ENCODE data around the gene ADGRB2.
A peak's percentile ranks its signal among the peaks of the same experiment; 100 is the strongest.

ADGRB2 gene

DNA sequence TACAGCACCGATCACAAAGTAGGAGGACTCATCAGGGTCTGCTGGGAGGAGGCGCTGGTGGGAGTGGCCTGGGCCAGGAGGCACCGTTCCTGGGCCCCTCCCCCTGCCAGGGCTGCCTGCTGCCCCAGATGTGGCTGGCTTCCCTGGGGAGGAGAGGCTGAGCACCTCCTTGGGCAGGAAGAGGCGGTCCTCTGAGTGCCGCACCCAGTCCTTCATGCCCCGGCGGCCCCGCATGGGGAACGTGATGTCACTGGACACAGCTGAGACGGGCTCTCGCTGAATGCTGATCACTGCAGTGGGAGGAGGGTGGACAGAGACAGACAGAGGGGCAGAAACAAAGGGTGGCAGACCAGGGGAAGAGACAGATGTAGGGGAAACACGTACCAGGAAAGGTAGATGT, 24.8 kb downstream of the ADGRB2 start:
- H2AFZ ChIP-seq (ENCODE audit: low read length): peak overlapping the region; percentile 61
- H3K9ac ChIP-seq (ENCODE audit: low read depth, low read length, poor library complexity): no peak overlapping the region
- H2BK12ac ChIP-seq (ENCODE audit: low read length): no peak overlapping the region
- H3K27me3 ChIP-seq (ENCODE audit: control insufficient read depth in 3 of 3, insufficient read depth in 3 of 3, low read depth in 1 of 3, low read length in 3 of 3): no peaks in the 10 kb centered on the region
- WGBS, 2 donors (ENCODE audit: extremely low coverage in 2 of 2, insufficient read length in 2 of 2, insufficient replicate concordance in 1 of 2): no CpG with 5 or more reads among the region's 12 CpGs
- peak overlapping the region in 1 of 2 donors; percentile 11 for H3K4me3 ChIP-seq (ENCODE audit: low read length in 2 of 2)
- no peak overlapping the region for H3K4me2 ChIP-seq (ENCODE audit: insufficient read depth, low read length, poor library complexity, severe bottlenecking)
- no peak overlapping the region for H2BK120ac ChIP-seq (ENCODE audit: low read depth, low read length)
- peaks cover 0 to 19% of the 10 kb centered on the region in 2 donors for H3K36me3 ChIP-seq (replicated peaks in 1 of 2; ENCODE audit: control insufficient read depth in 2 of 2, insufficient read depth in 2 of 2, low read length in 2 of 2)
- no peak overlapping the region for H3K27ac ChIP-seq (replicated peaks; ENCODE audit: low read length)
- no peak overlapping the region for H4K8ac ChIP-seq (ENCODE audit: low read depth, low read length)
- H3K14ac ChIP-seq (ENCODE audit: low read length): no peak overlapping the region
- no peak for DNase-seq (ENCODE audit: low spot score)
- no peak overlapping the region for H3K4ac ChIP-seq (ENCODE audit: low read length)
- no peak overlapping the region for H2BK15ac ChIP-seq (ENCODE audit: low read length)
- peaks cover 7% of the 10 kb centered on the region for H3K79me1 ChIP-seq (ENCODE audit: low read depth, low read length)
- no peak overlapping the region for H2BK5ac ChIP-seq (ENCODE audit: low read length)
- H2AK5ac ChIP-seq (ENCODE audit: low read depth, low read length): no peak overlapping the region
- peaks cover 0 to 2% of the 10 kb centered on the region in 2 donors for H3K4me1 ChIP-seq (ENCODE audit: control insufficient read depth in 2 of 2, insufficient read depth in 1 of 2, low read depth in 1 of 2, low read length in 2 of 2)
- no peaks in the 10 kb centered on the region for H3K9me3 ChIP-seq (replicated peaks in 1 of 2; ENCODE audit: control insufficient read depth in 2 of 2, insufficient read depth in 1 of 2, low read depth in 1 of 2, low read length in 2 of 2)
- H3K18ac ChIP-seq (ENCODE audit: low read length): no peak overlapping the region
- H3K23ac ChIP-seq (ENCODE audit: low read depth, low read length, poor library complexity): no peak overlapping the region
- H4K91ac ChIP-seq (ENCODE audit: low read depth, low read length, poor library complexity): no peak overlapping the region

DNA sequence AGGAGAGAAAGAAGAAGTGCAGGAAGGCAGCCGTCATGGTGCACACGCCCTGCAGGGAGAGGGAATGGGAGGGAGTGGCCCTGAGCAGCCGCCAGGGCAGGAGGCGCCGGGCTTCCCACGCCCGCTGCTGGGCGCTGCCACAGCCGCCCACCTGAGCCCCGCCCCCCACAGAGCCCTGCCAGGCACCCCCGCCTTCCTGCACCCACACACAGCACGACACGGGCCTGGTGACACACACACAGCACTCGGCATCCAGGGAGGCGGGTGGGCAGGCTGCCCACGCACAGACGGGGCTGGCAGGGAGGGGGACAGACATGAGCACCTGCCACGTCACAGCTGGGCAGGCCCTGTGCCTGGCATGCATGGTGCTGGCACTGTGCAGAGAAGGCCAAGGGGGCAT, 27.5 kb downstream of the ADGRB2 start:
- no peaks in the 10 kb centered on the region for H3K4me1 ChIP-seq (ENCODE audit: control insufficient read depth in 2 of 2, insufficient read depth in 1 of 2, low read depth in 1 of 2, low read length in 2 of 2)
- no peak overlapping the region for H2BK15ac ChIP-seq (ENCODE audit: low read length)
- no peak for DNase-seq (ENCODE audit: low spot score)
- H2AFZ ChIP-seq (ENCODE audit: low read length): no peak overlapping the region
- no peak overlapping the region for H2BK5ac ChIP-seq (ENCODE audit: low read length)
- no peaks in the 10 kb centered on the region for H3K9me3 ChIP-seq (replicated peaks in 1 of 2; ENCODE audit: control insufficient read depth in 2 of 2, insufficient read depth in 1 of 2, low read depth in 1 of 2, low read length in 2 of 2)
- no peaks in the 10 kb centered on the region for H3K27me3 ChIP-seq (ENCODE audit: control insufficient read depth in 3 of 3, insufficient read depth in 3 of 3, low read depth in 1 of 3, low read length in 3 of 3)
- H2BK12ac ChIP-seq (ENCODE audit: low read length): peak overlapping the region; percentile 58
- peak overlapping the region; percentile 94 for H3K14ac ChIP-seq (ENCODE audit: low read length)
- H3K4me3 ChIP-seq (ENCODE audit: low read length in 2 of 2): no peak overlapping the region
- no peak overlapping the region for H3K18ac ChIP-seq (ENCODE audit: low read length)
- no peak overlapping the region for H3K9ac ChIP-seq (ENCODE audit: low read depth, low read length, poor library complexity)
- H3K36me3 ChIP-seq (replicated peaks in 1 of 2; ENCODE audit: control insufficient read depth in 2 of 2, insufficient read depth in 2 of 2, low read length in 2 of 2): peaks cover 0 to 13% of the 10 kb centered on the region in 2 donors
- no peak overlapping the region for H2BK120ac ChIP-seq (ENCODE audit: low read depth, low read length)
- H4K91ac ChIP-seq (ENCODE audit: low read depth, low read length, poor library complexity): no peak overlapping the region
- H3K23ac ChIP-seq (ENCODE audit: low read depth, low read length, poor library complexity): no peak overlapping the region
- H3K79me1 ChIP-seq (ENCODE audit: low read depth, low read length): peaks cover 5% of the 10 kb centered on the region
- H3K4ac ChIP-seq (ENCODE audit: low read length): no peak overlapping the region
- WGBS, 2 donors (ENCODE audit: extremely low coverage in 2 of 2, insufficient read length in 2 of 2, insufficient replicate concordance in 1 of 2): no CpG with 5 or more reads among the region's 18 CpGs
- no peak overlapping the region for H2AK5ac ChIP-seq (ENCODE audit: low read depth, low read length)
- H3K27ac ChIP-seq (replicated peaks; ENCODE audit: low read length): no peak overlapping the region
- no peak overlapping the region for H3K4me2 ChIP-seq (ENCODE audit: insufficient read depth, low read length, poor library complexity, severe bottlenecking)
- no peak overlapping the region for H4K8ac ChIP-seq (ENCODE audit: low read depth, low read length)

DNA sequence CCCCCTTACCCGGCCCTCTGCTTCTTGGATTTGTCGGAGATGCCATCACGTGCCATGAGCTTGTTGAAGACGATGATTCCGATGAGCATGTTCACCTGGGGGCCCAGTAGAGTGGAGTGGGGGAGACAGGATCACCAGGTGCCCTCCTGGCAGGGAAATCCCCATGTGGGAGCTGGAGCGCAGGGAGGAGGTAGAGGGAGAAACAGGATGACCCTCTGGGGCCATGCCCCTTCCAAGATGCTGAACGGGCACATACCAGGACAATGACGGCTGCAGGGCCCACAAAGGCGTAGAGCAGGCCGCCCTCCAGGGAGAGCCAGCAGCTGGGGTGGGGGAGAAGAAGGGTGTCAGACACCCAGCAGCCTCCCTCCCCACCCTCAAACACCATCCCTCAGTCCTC, 28.6 kb downstream of the ADGRB2 start:
- no peak overlapping the region for H4K91ac ChIP-seq (ENCODE audit: low read depth, low read length, poor library complexity)
- no peak overlapping the region for H2AFZ ChIP-seq (ENCODE audit: low read length)
- peaks cover 2% of the 10 kb centered on the region for H3K79me1 ChIP-seq (ENCODE audit: low read depth, low read length)
- no peak for DNase-seq (ENCODE audit: low spot score)
- H2BK15ac ChIP-seq (ENCODE audit: low read length): no peak overlapping the region
- no peaks in the 10 kb centered on the region for H3K4me1 ChIP-seq (ENCODE audit: control insufficient read depth in 2 of 2, insufficient read depth in 1 of 2, low read depth in 1 of 2, low read length in 2 of 2)
- no peak overlapping the region for H2BK5ac ChIP-seq (ENCODE audit: low read length)
- H3K27me3 ChIP-seq (ENCODE audit: control insufficient read depth in 3 of 3, insufficient read depth in 3 of 3, low read depth in 1 of 3, low read length in 3 of 3): no peaks in the 10 kb centered on the region
- peak overlapping the region; percentile 43 for H3K23ac ChIP-seq (ENCODE audit: low read depth, low read length, poor library complexity)
- H3K27ac ChIP-seq (replicated peaks; ENCODE audit: low read length): no peak overlapping the region
- peak overlapping the region; percentile 45 for H2AK5ac ChIP-seq (ENCODE audit: low read depth, low read length)
- no peak overlapping the region for H3K4me2 ChIP-seq (ENCODE audit: insufficient read depth, low read length, poor library complexity, severe bottlenecking)
- no peak overlapping the region for H3K9ac ChIP-seq (ENCODE audit: low read depth, low read length, poor library complexity)
- no peak overlapping the region for H3K4me3 ChIP-seq (ENCODE audit: low read length in 2 of 2)
- no peak overlapping the region for H3K4ac ChIP-seq (ENCODE audit: low read length)
- H3K9me3 ChIP-seq (replicated peaks in 1 of 2; ENCODE audit: control insufficient read depth in 2 of 2, insufficient read depth in 1 of 2, low read depth in 1 of 2, low read length in 2 of 2): no peaks in the 10 kb centered on the region
- no peak overlapping the region for H4K8ac ChIP-seq (ENCODE audit: low read depth, low read length)
- no peak overlapping the region for H3K18ac ChIP-seq (ENCODE audit: low read length)
- WGBS, 2 donors (ENCODE audit: extremely low coverage in 2 of 2, insufficient read length in 2 of 2, insufficient replicate concordance in 1 of 2): no CpG with 5 or more reads among the region's 10 CpGs
- H2BK12ac ChIP-seq (ENCODE audit: low read length): no peak overlapping the region
- no peak overlapping the region for H2BK120ac ChIP-seq (ENCODE audit: low read depth, low read length)
- H3K36me3 ChIP-seq (replicated peaks in 1 of 2; ENCODE audit: control insufficient read depth in 2 of 2, insufficient read depth in 2 of 2, low read length in 2 of 2): peaks cover 0 to 14% of the 10 kb centered on the region in 2 donors
- no peak overlapping the region for H3K14ac ChIP-seq (ENCODE audit: low read length)

DNA sequence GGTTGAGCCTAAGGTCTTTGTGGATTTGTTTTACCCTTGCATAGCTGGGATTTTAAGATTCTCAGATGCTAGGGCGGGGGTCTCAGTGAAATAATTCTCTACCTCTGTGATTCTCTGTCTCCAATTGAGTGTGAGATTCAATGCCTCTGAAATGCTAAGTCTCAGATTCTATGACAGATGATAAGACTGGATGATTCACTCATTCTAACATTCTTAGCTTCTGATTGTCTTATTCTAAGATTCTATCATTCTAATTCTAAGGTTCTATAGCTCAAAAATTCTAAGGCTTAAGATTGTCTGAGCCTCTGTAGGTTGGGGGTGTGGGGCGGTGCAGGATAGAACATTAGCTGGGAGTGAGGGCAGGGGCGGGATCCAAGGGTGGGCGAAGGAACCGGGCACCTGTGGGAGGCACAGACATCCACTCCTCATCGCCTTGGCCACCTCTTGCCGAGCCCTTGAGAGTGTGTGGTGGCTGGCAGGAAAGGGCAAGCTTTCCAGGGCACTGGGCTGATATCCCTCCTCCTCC, 29.5 kb downstream of the ADGRB2 start:
- no peak overlapping the region for H4K91ac ChIP-seq (ENCODE audit: low read depth, low read length, poor library complexity)
- H2BK5ac ChIP-seq (ENCODE audit: low read length): no peak overlapping the region
- H3K4me2 ChIP-seq (ENCODE audit: insufficient read depth, low read length, poor library complexity, severe bottlenecking): no peak overlapping the region
- DNase-seq (ENCODE audit: low spot score): no peak
- no peaks in the 10 kb centered on the region for H3K4me1 ChIP-seq (ENCODE audit: control insufficient read depth in 2 of 2, insufficient read depth in 1 of 2, low read depth in 1 of 2, low read length in 2 of 2)
- H2AFZ ChIP-seq (ENCODE audit: low read length): no peak overlapping the region
- peaks cover 2% of the 10 kb centered on the region for H3K79me1 ChIP-seq (ENCODE audit: low read depth, low read length)
- no peak overlapping the region for H3K4ac ChIP-seq (ENCODE audit: low read length)
- no peak overlapping the region for H3K27ac ChIP-seq (replicated peaks; ENCODE audit: low read length)
- H3K9ac ChIP-seq (ENCODE audit: low read depth, low read length, poor library complexity): no peak overlapping the region
- no peaks in the 10 kb centered on the region for H3K27me3 ChIP-seq (ENCODE audit: control insufficient read depth in 3 of 3, insufficient read depth in 3 of 3, low read depth in 1 of 3, low read length in 3 of 3)
- no peaks in the 10 kb centered on the region for H3K9me3 ChIP-seq (replicated peaks in 1 of 2; ENCODE audit: control insufficient read depth in 2 of 2, insufficient read depth in 1 of 2, low read depth in 1 of 2, low read length in 2 of 2)
- no peak overlapping the region for H2BK15ac ChIP-seq (ENCODE audit: low read length)
- H3K36me3 ChIP-seq (replicated peaks in 1 of 2; ENCODE audit: control insufficient read depth in 2 of 2, insufficient read depth in 2 of 2, low read length in 2 of 2): peaks cover 0 to 20% of the 10 kb centered on the region in 2 donors
- no CpG with 5 or more reads among the region's 7 CpGs for WGBS, 2 donors (ENCODE audit: extremely low coverage in 2 of 2, insufficient read length in 2 of 2, insufficient replicate concordance in 1 of 2)
- no peak overlapping the region for H3K14ac ChIP-seq (ENCODE audit: low read length)
- H3K23ac ChIP-seq (ENCODE audit: low read depth, low read length, poor library complexity): no peak overlapping the region
- H4K8ac ChIP-seq (ENCODE audit: low read depth, low read length): no peak overlapping the region
- no peak overlapping the region for H3K18ac ChIP-seq (ENCODE audit: low read length)
- no peak overlapping the region for H3K4me3 ChIP-seq (ENCODE audit: low read length in 2 of 2)
- H2BK120ac ChIP-seq (ENCODE audit: low read depth, low read length): no peak overlapping the region
- no peak overlapping the region for H2BK12ac ChIP-seq (ENCODE audit: low read length)
- H2AK5ac ChIP-seq (ENCODE audit: low read depth, low read length): no peak overlapping the region

Data from neuronal stem cell (in vitro differentiated cells).